ENCODE measurements around the gene GALNTL6.

- TF ChIP-seq SUZ12 (IDR thresholded peaks at IDR 0.05; ENCODE audit: extremely low read depth, insufficient read depth, insufficient read length), result no peak
- no peak for TF ChIP-seq YY1 (IDR thresholded peaks at IDR 0.05; ENCODE audit: insufficient read depth, insufficient read length)
- no peak for TF ChIP-seq ZNF274 (IDR thresholded peaks at IDR 0.05; ENCODE audit: low read depth, low read length)
These were observed 432.3 kb downstream of the GALNTL6 start for GRCh38 chr4:172245516-172245915.
